SK-N-SH (cell line): ENCODE results near the gene LOXL4. TPM values are rescaled to one million over a fixed set of nuclear protein-coding genes. Genes with fewer than 3 reads are reported as not detected.
A peak's percentile ranks its signal among the peaks of the same experiment; 100 is the strongest.

Experiments
- CTCF ChIA-PET: fragments of 300-600, 350-600 bp; formaldehyde crosslinking; extraction: SDS; loops from one replicate; lab custom pipeline; 2021; lab: Yijun Ruan, JAX
- POLR2A ChIA-PET: fragments of 350-600 bp; sonication (Branson Sonifier 250); formaldehyde crosslinking; extraction: SDS; loops from one replicate; lab custom pipeline; 2020; ENCODE audit warnings: antibody characterized with exemption, inconsistent platforms; lab: Yijun Ruan, JAX
- DNase-seq: peaks from one replicate; pipeline ENCODE4 v3.0.0; 2012
- H2AFZ ChIP-seq: fragments of 200-600 bp; sonication (generic); 2 replicates; pipeline ENCODE4 v1.8.1; 2016; ENCODE audit warnings: antibody characterized with exemption, mild to moderate bottlenecking, low read depth
- H3F3A ChIP-seq: fragments of 200-600 bp; sonication (generic); replicated peaks from 2 replicates; pipeline ENCODE3; 2016; ENCODE audit warnings: antibody characterized with exemption, mild to moderate bottlenecking; ENCODE audit not compliant: insufficient read depth
- H3K27ac ChIP-seq, 2 experiments: fragments of 200-500 bp in 1 of 2; fragments of 200-600 bp in 1 of 2; sonication (Bioruptor generic) in 1 of 2; sonication (generic), shearing (Covaris generic) in 1 of 2; 2 replicates each; pipeline versions ENCODE4 v1.5.1 to v1.6.1; 2014 to 2016; ENCODE audit warnings: low read depth in 2 of 2, inconsistent platforms in 1 of 2, low read length in 1 of 2, mild to moderate bottlenecking in 1 of 2, mixed read lengths in 1 of 2
- H3K27me3 ChIP-seq: fragments of 200-600 bp; sonication (generic), shearing (Covaris generic); 2 replicates; pipeline ENCODE4 v1.6.1; 2016; ENCODE audit warnings: mixed run types; ENCODE audit not compliant: insufficient read depth
- H3K36me3 ChIP-seq, 2 experiments: fragments of 200-500 bp in 1 of 2; fragments of 200-600 bp in 1 of 2; sonication (Bioruptor generic) in 1 of 2; sonication (generic) in 1 of 2; replicated peaks in 1 of 2; 2 replicates each; pipeline versions ENCODE3 to v1.5.1; 2014 to 2016; ENCODE audit warnings: low read length in 1 of 2, mild to moderate bottlenecking in 1 of 2; ENCODE audit not compliant: insufficient read depth in 2 of 2, control insufficient read depth in 1 of 2
- H3K4me1 ChIP-seq, 2 experiments: fragments of 200-500 bp in 1 of 2; fragments of 200-600 bp in 1 of 2; sonication (Bioruptor generic) in 1 of 2; sonication (generic), shearing (Covaris generic) in 1 of 2; 2 replicates each; pipeline versions ENCODE4 v1.5.1 to v1.6.1; 2014 to 2016; ENCODE audit warnings: low read depth in 1 of 2, low read length in 1 of 2, mixed run types in 1 of 2; ENCODE audit not compliant: insufficient read depth in 2 of 2, control insufficient read depth in 1 of 2
- H3K4me2 ChIP-seq: fragments of 200-600 bp; sonication (generic), shearing (Covaris generic); 2 replicates; pipeline ENCODE4 v1.6.1; 2017; ENCODE audit warnings: mixed run types
- H3K4me3 ChIP-seq, 2 experiments: fragments of 200-500 bp in 1 of 2; fragments of 200-600 bp in 1 of 2; sonication (Bioruptor generic) in 1 of 2; sonication (generic), shearing (Covaris generic) in 1 of 2; 2 replicates each; pipeline versions ENCODE4 v1.5.1 to v1.8.1; 2014 to 2016; ENCODE audit warnings: low read depth in 2 of 2, inconsistent platforms in 1 of 2, low read length in 1 of 2, mild to moderate bottlenecking in 1 of 2, mixed read lengths in 1 of 2, moderate library complexity in 1 of 2
- H3K79me2 ChIP-seq: fragments of 200-600 bp; sonication (generic); 2 replicates; pipeline ENCODE4 v1.8.1; 2017; ENCODE audit warnings: mild to moderate bottlenecking; ENCODE audit not compliant: insufficient read depth
- H3K9ac ChIP-seq: fragments of 200-600 bp; sonication (generic); 2 replicates; pipeline ENCODE4 v1.6.1; 2017; ENCODE audit warnings: mixed run types
- H3K9me2 ChIP-seq: fragments of 200-600 bp; sonication (generic); 2 replicates; pipeline ENCODE4 v1.6.1; 2017; ENCODE audit warnings: mixed run types
- H3K9me3 ChIP-seq: fragments of 200-600 bp; sonication (generic); 2 replicates; pipeline ENCODE4 v1.6.1; 2017; ENCODE audit warnings: mixed run types, mild to moderate bottlenecking, moderate library complexity
- H4K20me1 ChIP-seq: fragments of 200-600 bp; sonication (generic); 2 replicates; pipeline ENCODE4 v1.6.1; 2017; ENCODE audit warnings: mild to moderate bottlenecking, mixed run types; ENCODE audit not compliant: insufficient read depth
- EP300 ChIP-seq, 2 experiments: IDR thresholded peaks; 2 replicates each; pipeline versions ENCODE4 v1.4.0 to v1.6.1; 2012; ENCODE audit warnings: borderline replicate concordance in 1 of 2, low read depth in 1 of 2, low read length in 1 of 2
- EZH2phosphoT487 ChIP-seq: fragments of 200-600 bp; sonication (generic); IDR thresholded peaks from 2 replicates; pipeline ENCODE4 v1.6.1; 2017; ENCODE audit warnings: low read depth, mixed run types, mild to moderate bottlenecking, antibody characterized with exemption, moderate library complexity, borderline replicate concordance
- FOXM1 ChIP-seq: IDR thresholded peaks from 2 replicates; pipeline ENCODE4 v1.4.0; 2012; ENCODE audit warnings: low read depth, mild to moderate bottlenecking
- MXI1 ChIP-seq: IDR thresholded peaks from 2 replicates; pipeline ENCODE4 v1.6.1; 2012; ENCODE audit warnings: mild to moderate bottlenecking, low read depth, low read length, improper control_type of control experiment
- NFIC ChIP-seq: IDR thresholded peaks from 2 replicates; pipeline ENCODE4 v1.4.0; 2012; ENCODE audit warnings: borderline replicate concordance
- SIN3A ChIP-seq: IDR thresholded peaks from 2 replicates; pipeline ENCODE4 v1.6.1; 2012; ENCODE audit warnings: low read depth, mild to moderate bottlenecking, low read length, moderate library complexity, borderline replicate concordance
- WGBS: methylation state at CpG from one replicate; pipeline ENCODE4 v1.1.6; 2017; ENCODE audit warnings: low lambda C conversion rate; 5-methylcytosine and 5-hydroxymethylcytosine counted together
- polyA plus RNA-seq, 3 experiments: library from polyadenylated mRNA; depleted of rRNA; stranded (reverse); fragments of >200 nt; gene quantifications; 2 replicates each; pipeline ENCODE4 v1.2.3, GENCODE V29; 2012
- TF ChIP-seq, protein P1 (sequence below): IDR thresholded peaks from 2 replicates; pipeline ENCODE4 v1.4.0; 2012; ENCODE audit warnings: low read depth, borderline replicate concordance
- TF ChIP-seq, protein P2 (sequence below): IDR thresholded peaks from 2 replicates; pipeline ENCODE4 v1.6.1; 2012; ENCODE audit warnings: mild to moderate bottlenecking, low read depth, low read length, moderate library complexity
- TF ChIP-seq, protein P3 (sequence below): fragments of 150-350 bp; IDR thresholded peaks from 2 replicates; pipeline ENCODE4 v1.6.1; 2016; ENCODE audit warnings: mild to moderate bottlenecking, low read depth, low read length

Gene LOXL4
- polyA plus RNA-seq, 1 of the 3 experiments (the other 2 are of a cell fraction), result 1.7 TPM

DNA sequence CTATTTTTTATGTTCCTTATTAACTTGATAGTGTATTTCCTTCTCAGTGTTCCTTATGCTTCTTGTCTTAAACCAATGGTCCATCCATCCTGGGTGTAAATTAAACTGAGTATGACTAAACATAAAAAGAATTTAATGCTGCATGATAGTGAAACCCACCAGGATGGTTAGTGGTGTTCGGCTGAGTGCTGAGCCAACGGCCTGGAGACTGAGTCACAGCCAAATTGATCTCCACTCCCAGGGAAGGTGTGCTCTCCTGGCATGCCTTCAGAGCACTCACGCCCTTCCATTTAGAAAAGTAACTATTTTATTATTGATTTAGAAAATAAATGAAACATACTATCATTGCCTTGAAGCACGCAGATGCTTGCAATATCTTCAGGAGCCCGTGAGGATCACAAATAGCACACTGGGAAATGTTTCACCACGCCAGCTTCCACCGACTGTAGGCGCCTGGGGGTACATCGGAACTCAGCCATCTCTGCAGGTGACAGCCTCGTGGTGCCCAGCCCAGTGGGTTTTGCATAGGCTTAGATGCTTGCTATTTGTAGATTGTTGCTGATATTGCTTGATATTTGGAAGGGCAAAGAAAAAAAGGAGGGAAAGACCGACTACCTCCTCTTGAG lies 40.0 kb upstream of the LOXL4 start:
- CTCF ChIA-PET, result interaction anchor here (0.9 to 4.1 kb wide), 21 partner anchors 12 to 393 kb away, joined by 3 to 95 read pairs (median 9); partner anchors contain the start of gene LOXL4
- 76% methylated on average over 11 of the region's 11 CpGs for WGBS

More for the DNA sequence above, 40.0 kb upstream of the LOXL4 start:
- DNase-seq, result no peak
- Histone ChIP-seq H3K4me1 (peaks cover 0 to 23% of the 10 kb centered on the region in 2 experiments; a peak in 1 of 4 replicates), H3K36me3 (no peaks in the 10 kb centered on the region), H3K4me3 (no peak overlapping the region), H3K9ac (no peak overlapping the region), H4K20me1 (no peaks in the 10 kb centered on the region), H3K27ac (peak overlapping the region in 1 of 2 experiments; percentile 72; a peak in 2 of 4 replicates), H3F3A (no peaks in the 10 kb centered on the region), H3K27me3 (no peaks in the 10 kb centered on the region), H3K9me2 (no peaks in the 10 kb centered on the region), H3K9me3 (no peaks in the 10 kb centered on the region), H3K4me2 (no peak overlapping the region), H2AFZ (no peak overlapping the region), H3K79me2 (no peaks in the 10 kb centered on the region)
- no peak for TF ChIP-seq MXI1
- no peak for TF ChIP-seq SIN3A
- TF ChIP-seq EP300 (IDR thresholded peaks at IDR 0.05; ENCODE audit: borderline replicate concordance in 1 of 2, low read depth in 1 of 2, low read length in 1 of 2), result no peak
- TF ChIP-seq, protein P1, sequence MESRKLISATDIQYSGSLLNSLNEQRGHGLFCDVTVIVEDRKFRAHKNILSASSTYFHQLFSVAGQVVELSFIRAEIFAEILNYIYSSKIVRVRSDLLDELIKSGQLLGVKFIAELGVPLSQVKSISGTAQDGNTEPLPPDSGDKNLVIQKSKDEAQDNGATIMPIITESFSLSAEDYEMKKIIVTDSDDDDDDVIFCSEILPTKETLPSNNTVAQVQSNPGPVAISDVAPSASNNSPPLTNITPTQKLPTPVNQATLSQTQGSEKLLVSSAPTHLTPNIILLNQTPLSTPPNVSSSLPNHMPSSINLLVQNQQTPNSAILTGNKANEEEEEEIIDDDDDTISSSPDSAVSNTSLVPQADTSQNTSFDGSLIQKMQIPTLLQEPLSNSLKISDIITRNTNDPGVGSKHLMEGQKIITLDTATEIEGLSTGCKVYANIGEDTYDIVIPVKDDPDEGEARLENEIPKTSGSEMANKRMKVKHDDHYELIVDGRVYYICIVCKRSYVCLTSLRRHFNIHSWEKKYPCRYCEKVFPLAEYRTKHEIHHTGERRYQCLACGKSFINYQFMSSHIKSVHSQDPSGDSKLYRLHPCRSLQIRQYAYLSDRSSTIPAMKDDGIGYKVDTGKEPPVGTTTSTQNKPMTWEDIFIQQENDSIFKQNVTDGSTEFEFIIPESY, result no peak
- no peak for TF ChIP-seq NFIC
- TF ChIP-seq, protein P2, sequence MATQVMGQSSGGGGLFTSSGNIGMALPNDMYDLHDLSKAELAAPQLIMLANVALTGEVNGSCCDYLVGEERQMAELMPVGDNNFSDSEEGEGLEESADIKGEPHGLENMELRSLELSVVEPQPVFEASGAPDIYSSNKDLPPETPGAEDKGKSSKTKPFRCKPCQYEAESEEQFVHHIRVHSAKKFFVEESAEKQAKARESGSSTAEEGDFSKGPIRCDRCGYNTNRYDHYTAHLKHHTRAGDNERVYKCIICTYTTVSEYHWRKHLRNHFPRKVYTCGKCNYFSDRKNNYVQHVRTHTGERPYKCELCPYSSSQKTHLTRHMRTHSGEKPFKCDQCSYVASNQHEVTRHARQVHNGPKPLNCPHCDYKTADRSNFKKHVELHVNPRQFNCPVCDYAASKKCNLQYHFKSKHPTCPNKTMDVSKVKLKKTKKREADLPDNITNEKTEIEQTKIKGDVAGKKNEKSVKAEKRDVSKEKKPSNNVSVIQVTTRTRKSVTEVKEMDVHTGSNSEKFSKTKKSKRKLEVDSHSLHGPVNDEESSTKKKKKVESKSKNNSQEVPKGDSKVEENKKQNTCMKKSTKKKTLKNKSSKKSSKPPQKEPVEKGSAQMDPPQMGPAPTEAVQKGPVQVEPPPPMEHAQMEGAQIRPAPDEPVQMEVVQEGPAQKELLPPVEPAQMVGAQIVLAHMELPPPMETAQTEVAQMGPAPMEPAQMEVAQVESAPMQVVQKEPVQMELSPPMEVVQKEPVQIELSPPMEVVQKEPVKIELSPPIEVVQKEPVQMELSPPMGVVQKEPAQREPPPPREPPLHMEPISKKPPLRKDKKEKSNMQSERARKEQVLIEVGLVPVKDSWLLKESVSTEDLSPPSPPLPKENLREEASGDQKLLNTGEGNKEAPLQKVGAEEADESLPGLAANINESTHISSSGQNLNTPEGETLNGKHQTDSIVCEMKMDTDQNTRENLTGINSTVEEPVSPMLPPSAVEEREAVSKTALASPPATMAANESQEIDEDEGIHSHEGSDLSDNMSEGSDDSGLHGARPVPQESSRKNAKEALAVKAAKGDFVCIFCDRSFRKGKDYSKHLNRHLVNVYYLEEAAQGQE, result no peak
- TF ChIP-seq, protein P3, sequence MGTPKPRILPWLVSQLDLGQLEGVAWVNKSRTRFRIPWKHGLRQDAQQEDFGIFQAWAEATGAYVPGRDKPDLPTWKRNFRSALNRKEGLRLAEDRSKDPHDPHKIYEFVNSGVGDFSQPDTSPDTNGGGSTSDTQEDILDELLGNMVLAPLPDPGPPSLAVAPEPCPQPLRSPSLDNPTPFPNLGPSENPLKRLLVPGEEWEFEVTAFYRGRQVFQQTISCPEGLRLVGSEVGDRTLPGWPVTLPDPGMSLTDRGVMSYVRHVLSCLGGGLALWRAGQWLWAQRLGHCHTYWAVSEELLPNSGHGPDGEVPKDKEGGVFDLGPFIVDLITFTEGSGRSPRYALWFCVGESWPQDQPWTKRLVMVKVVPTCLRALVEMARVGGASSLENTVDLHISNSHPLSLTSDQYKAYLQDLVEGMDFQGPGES, result no peak
- TF ChIP-seq EZH2phosphoT487, result no peak
- no peak for TF ChIP-seq FOXM1
- POLR2A ChIA-PET, result interaction anchor here (0.7 to 1.8 kb wide), 2 partner anchors 117 to 406 kb away, joined by 3 to 4 read pairs; no protein-coding TSS in a partner anchor
